SHP77 treated with DMSO at 0.1 percent for 48 hours (cell line): ENCODE data around the gene AR.
"Not testable (repeated sequence)": the region's sequence is repeated elsewhere in the genome, so short reads cannot be mapped to it uniquely, and the experiment has no call there.

Experiments
- DNase-seq: peaks from one replicate; lab custom pipeline; 2025; lab: John Stamatoyannopoulos, UW

Gene AR

DNA sequence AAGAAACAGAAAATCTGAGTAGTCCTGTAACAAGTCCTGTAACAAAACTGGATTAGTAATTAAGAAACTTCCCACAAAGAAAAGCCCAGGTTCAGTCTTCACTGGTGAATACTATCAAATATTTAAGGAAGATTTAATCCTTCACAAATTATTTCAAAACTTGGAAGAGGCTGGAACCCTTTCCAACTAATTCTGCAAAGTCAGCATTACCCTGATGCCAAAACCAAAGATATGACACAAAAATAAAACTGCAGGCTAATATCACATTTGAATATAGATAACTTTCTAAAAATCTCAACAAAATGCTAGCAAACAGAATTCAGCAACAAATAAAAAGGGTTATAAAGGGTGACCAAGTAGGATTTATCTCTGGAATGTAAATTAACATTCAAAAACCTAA is 80.5 kb downstream of the AR start:
- no peak for DNase-seq

DNA sequence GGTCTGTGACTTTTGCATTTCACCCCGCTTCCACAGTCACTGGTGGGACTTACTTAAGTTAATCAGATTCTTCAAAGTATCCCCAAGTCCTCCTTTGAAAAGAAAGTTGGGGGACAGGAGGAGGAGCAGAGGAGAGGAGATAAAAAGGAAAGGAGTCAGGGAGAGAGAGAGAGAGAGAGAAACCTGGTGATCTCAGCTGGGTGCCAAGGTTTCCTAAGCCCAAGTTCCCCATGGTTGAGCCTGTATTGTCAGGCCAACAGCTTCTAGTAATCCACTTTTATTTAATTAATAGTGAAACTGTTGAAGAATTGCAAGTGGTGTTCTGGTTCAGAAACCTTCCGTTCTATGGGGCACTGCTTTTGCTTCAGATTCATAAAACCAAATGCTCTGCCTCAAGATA is 91.6 kb downstream of the AR start:
- DNase-seq = no peak

DNA sequence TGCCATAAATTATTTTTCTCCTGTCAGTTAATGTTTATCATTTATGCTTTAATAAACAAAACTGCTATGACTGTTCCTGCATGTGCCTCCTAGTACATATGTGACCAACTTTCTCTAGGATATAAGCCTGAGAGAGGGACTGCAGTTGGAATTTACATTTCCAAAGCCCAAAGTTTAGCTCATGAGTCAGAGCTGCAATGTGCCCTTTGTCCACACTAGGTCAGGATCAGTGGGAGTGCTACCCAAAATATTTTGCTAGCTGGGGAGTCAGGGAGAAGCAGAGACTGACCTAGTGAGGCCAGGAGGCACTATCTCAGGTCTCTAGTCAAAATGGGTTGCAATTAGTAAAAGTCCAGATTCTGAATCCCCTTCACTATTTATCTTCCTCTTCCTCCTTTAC is 92.7 kb downstream of the AR start:
- DNase-seq = no peak

DNA sequence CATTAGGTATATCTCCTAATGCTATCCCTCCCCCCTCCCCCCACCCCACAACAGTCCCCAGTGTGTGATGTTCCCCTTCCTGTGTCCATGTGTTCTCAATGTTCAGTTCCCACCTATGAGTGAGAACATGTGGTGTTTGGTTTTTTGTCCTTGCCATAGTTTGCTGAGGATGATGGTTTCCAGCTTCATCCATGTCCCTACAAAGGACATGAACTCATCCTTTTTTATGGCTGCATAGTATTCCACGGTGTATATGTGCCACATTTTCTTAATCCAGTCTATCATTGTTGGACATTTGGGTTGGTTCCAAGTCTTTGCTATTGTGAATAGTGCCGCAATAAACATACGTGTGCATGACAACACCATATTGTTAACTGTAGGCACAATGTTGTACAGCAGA is 93.5 kb downstream of the AR start:
- not testable (repeated sequence) for DNase-seq

DNA sequence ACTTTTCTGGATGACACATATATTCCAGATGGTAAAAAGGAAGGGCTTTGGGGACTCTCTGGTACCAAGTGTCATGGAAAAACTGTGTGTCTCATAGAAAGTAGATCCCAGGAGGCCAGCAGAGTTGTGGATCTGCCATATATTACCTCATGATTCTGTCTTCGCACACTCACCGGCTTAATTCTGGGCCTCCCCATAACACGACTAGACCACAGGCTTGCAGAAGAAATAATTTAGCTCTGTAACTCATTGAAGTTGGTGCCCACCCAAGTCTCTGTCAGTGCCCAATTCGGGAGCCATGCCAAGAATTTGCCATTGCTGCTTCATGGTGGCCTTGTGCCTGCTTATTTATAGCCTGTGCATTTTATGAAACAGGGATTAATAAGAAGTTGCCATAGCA is 104.5 kb downstream of the AR start:
- no peak for DNase-seq

DNA sequence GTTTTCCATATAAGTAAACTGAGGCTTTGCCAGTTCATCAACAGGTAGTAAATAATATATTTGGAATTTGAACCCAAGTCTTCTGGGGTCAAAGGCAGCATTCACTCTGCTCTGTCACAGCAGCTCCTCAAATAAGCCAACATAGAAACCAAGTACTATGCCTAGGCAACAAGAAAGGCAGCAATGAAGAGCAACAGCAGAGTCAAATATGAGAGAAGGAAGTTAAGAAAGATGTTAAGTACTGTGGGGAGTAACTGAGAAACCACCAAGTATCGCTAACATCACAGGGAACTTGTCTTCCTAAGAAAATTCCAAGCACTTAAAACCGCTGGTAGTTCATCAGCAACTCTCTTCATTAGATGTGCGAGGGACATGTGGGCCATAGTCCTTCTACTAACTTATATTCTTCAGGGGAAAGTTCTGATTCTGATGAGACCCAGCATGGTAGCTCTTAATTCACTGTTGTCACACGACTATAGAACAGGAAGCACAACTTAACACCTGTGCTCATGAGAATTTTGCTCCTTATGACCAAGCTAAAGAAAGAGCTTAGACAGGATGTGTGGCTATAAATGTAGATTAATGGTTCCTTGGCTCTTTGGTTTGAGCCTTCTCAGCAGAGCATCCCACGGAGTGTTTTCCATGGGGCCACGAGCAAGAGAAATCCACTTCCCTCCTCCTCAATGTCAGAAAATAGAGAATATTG is 107.8 kb downstream of the AR start:
- no peak for DNase-seq

DNA sequence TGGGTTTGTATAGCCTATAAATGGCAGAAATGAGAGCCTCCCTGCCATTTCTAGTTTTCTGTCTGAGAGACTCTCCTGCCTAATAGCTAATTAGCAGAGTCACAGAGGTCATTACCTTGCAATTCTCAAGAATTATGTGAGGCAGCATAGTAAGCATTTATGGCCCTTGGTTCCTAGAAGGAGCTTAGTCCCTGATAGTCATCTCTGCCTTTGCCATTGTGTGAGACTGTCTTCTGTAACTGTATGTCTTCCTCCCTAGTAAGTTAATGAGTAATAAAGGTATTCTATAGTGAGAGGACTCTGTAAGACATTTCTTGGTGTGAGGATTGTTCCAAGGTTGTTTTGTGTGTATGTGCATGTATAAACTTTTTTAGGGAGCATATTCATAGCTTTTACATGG is 108.7 kb downstream of the AR start:
- no peak for DNase-seq

DNA sequence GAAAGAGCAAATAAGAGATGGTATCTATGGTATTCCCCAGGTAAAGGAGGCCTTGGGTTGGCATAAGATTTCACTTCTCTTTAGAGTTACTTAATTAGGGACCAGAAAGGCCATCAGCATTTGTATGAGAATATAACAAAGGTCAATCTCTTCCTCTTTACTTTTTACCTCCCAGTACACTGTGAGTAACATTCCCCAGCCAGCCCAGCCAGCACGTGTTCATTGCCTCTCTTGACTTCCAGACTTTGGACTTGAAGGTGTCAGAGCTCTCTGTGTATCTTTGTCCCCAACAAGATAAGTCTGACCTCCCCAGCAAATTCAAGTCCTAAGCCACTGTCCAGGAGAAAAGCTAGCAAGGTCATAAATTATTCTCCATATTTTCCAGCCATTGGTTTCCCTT is 110.5 kb downstream of the AR start:
- no peak for DNase-seq

DNA sequence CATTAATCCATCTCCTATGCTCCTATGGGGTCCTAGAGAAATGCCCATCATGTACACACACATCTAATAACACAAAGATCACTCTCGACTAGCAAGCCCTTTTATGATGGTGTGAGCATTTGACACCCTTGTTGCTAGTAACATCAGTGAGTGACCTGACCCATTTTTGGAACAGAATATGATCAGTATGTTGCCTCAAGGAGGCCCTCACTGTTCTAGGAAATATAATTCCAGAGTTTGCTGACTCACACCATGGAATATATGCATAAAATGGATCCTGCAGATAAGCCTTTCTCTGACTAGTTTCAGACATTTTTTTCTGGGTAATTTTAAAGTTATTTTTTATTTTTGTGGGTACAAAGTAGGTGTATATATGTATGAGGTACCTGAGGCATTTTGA is 121.8 kb downstream of the AR start:
- no peak for DNase-seq

DNA sequence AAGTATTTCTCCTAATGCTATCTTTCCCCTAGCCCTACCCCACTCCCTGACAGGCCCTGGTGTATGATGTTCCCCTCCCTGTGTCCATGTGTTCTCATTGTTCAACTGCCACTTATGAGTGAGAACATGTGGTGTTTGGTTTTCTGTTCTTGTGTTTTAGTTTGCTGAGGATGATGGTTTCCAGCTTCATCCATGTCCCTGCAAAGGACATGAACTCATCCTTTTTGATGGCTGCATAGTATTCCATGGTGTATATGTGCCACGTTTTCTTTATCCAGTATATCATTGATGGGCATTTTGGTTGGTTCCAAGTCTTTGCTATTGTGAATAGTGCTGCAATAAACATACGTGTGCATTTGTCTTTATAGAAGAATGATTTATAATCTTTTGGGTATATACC is 126.9 kb downstream of the AR start:
- not testable (repeated sequence) for DNase-seq

DNA sequence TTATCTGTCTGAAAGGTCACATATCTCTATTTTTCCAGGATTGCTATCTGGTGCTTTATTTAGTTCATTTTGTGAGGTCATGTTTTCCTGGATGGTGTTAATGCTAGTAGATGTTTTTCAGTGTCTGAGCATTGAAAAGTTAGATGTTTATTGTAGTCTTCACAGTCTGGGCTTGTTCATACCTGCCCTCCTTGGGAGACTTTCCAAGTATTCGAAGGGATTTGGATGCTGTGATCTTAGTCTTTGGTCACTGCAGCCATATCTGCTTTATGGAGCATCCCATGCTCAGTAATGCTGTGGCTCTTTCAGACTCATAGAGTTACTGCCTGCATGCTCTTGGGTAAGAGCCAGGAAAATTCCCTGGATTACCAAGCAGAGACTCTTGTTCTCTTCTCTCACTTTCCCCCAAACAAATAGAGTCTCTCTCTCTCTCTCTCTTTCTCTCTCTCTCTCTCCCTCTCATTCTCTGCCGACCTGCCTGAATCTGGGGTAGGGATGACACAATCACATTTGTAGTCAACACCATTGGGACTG is 130.0 kb downstream of the AR start:
- DNase-seq = no peak

DNA sequence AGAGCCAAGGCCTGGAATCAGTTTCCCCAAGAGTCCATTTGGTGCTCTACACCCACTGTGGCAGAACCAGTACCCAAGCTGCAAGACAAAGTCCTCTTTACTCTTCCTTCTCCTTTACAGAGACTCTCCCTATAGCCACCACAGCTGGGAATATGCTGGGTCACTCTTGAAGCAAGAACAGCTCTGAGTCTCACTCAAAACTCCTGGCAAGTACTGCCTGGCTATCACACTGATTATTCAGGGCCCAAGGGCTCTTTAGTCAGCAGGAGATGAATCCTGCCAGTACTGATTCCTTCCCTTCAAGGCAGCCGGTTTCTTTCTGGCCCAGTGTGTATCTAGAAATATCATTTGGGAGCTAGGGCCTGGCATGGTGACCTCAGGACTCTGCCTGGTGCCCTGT is 130.9 kb downstream of the AR start:
- DNase-seq = no peak

DNA sequence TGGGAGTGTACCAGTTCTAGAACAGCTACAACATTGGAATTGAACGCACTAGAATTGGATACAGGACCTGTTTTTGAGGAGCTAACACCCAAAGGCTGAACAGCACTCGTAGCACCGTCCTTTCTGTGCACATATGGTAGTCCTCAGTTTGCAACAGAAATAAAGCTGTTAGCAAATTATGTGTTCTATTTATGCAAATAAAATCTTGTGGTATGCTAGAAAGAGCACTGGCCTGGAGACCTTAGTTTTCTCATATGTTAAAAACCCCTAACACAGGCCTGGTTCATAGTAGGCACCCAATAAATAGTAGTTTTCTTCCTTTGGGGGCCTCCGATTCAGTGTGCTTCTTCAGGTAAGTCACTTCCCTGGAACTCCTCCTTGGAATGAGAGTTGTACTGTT is 140.3 kb downstream of the AR start:
- DNase-seq = no peak

DNA sequence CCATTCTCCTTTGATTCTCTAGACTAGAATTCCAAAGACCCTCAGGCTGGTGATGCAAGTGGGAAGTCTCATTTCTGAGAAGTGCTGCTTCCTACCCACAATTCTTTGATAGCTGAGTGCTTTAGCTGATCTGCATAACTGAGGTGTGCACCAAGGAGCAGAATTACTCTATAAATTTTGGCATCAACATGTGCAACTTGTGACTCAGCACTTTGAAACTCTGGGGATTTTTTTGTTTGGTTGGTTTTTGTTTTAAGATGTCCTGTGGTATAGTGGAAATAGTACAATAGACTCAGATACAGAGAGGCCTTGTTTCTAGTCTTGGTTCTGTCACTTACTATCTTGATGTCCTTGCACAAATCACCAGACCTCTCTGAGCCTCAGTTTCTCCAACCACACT is 148.4 kb downstream of the AR start:
- no peak for DNase-seq

DNA sequence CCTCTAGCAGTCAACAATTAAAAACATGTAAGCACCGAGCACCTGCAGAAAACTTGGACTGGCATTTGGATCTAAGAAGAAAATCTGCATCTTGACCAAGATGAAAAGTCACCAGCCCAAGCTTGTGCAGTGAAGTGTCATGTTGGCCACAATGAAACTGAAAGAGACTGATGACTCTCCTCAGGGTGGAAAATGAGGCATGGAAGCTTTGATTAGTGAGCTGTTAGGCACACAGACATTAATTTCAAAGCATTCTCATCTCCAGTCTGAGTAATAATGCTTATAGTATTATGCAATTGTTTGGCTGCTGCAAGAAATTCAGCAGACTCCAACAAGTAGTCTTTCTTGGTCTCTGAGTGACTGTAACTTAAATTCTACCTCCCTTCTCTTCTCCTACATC is 150.1 kb downstream of the AR start:
- no peak for DNase-seq

DNA sequence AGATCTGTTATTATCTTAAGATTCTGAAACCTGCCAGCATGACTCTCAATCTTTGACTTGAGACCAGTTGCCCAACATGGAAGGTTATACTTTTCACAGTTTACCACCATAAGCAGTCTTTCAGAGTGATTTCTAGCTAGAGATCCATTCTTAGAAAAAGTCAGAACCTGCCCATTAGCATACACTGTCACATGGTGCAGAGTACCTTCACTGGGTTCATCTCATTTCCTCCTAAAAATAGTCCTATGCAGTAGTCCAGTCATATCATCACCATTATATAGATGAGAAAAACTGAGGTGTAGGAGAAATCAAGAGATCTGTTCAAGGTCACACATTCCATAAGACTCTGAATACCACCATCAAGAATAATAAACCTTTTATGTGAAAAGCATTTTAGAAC is 153.6 kb downstream of the AR start:
- DNase-seq = no peak

DNA sequence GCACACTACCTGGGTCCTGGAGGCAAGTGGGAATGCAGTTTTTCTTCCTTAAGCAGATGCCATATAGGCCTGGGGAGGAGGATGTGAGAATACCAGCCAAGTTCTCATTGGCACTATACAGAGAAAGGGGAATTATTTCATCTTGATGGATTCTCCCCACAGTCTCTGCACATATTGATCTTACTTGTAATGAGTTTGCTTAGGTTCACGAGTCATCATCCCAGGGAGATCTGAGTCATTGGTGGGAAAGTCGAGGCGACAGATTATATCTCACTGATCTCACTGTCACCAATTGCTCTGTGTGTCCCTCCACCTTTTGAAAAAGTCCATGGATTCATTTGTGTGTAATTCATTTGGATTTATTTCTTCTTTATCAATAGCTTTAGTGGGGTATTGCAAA is 156.8 kb downstream of the AR start:
- DNase-seq = no peak

DNA sequence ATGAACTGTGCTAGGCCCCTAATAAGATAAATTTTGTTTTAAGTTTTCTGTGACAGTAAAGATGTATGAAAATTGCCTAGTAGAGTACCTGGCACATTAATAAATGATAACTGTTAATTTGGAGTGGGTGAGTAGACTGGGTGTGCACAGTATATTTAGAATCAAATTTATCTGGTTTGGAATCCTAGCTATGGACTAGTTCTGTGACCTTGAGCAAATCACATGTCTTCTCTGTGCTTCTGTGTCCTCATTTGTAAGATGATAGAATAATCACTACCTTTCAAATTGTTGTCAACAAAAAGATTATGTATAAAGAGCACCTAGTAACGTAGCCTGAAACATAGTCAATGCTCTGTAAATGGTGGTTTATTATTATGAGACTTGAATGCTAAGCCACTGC is 170.2 kb downstream of the AR start:
- DNase-seq = no peak

DNA sequence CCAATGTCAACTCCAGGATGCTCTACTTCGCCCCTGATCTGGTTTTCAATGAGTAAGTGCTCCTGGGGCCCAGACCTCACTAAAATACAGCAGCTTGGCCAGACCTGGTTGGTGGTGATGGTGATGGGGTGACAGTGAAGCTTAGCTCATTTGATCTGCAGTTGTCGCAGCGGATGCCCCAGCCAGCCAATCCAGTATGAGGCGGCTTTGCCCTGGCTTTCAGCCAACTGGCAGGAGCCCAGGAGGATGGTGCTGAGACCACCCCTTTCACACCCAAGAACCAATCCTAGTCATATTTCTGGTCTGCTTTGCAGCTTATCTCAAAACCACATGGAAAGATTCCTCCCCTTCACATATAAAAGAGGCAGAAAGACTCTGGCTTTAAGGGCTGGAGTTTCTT is 173.8 kb downstream of the AR start:
- DNase-seq = no peak

DNA sequence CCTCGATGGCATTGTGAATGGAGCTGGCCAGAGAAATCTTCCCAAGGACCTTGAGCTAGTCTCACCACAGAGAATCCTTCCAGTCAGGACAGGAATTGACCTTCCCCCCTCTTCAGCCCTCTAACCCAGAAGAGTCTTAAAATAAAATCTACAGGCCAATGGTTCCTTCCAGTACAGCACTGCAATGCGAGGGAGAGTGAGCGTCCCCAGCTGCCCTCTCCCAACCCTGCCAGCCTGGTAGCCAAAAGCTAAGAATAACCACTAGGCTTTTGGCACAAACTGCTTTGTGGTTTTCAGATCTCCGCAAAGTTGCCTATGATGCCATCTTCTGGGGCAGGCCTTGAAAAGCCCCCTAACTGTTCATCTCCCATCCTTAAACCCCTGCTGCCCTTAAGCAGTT is 175.1 kb downstream of the AR start:
- no peak for DNase-seq

DNA sequence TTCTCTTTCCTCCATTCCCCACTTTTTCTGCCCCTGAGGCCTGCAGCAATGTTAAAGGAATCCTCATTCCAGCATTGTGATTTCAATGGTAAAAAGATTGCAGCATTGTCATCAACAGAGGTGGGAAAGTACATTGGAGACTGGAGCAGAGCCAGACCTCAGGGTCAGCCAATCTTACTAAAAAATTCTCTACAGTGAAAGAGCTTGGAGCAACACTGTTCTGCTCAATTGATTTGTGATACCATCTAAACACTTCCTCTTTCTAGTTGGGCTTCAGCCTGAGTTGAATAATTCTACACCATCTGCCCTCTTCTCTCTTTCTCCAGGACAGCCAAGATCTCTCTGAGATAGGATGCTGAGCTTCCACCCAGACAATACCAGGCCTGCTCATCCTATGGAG is 176.5 kb downstream of the AR start:
- DNase-seq = no peak

DNA sequence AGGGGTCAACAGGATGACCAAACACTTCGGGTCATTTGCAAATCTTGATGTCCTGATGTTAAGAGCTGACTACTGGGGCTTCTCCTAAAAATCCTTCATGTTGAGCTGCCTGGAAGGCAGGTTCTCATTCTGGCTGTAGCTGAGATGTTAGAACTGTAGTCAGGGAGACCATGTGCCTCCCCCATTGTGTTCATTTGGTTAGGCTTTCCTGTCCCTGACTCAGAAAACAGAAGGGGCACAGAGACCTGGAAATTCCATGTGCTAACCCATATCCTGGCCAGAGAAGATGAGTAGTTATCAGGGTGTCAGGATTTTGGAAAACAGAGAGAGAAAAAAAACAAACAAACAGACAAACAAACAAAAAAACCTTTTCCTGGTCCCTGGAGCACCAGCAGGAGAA is 177.5 kb downstream of the AR start:
- no peak for DNase-seq

DNA sequence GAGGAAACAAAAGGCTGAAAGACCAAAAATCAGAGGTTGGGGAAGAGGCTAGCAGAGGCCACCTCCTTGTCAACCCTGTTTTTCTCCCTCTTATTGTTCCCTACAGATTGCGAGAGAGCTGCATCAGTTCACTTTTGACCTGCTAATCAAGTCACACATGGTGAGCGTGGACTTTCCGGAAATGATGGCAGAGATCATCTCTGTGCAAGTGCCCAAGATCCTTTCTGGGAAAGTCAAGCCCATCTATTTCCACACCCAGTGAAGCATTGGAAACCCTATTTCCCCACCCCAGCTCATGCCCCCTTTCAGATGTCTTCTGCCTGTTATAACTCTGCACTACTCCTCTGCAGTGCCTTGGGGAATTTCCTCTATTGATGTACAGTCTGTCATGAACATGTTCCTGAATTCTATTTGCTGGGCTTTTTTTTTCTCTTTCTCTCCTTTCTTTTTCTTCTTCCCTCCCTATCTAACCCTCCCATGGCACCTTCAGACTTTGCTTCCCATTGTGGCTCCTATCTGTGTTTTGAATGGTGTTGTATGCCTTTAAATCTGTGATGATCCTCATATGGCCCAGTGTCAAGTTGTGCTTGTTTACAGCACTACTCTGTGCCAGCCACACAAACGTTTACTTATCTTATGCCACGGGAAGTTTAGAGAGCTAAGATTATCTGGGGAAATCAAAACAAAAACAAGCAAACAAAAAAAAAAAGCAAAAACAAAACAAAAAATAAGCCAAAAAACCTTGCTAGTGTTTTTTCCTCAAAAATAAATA is 179.9 kb downstream of the AR start:
- DNase-seq = no peak
